Osteoblast (primary cell): ENCODE measurements around the gene ASPSCR1. TPM values are rescaled to one million over a fixed set of nuclear protein-coding genes. Genes with fewer than 3 reads are reported as not detected.

ENCODE experiments used
- DNase-seq: peaks from one replicate; pipeline ENCODE4 v3.0.0; 2011; ENCODE audit warnings: low spot score, mixed read lengths; ENCODE audit not compliant: insufficient read length; ENCODE audit errors: missing footprints
- H2AFZ ChIP-seq: 2 replicates; pipeline ENCODE4 v1.6.0; 2011; ENCODE audit warnings: mild to moderate bottlenecking, low read length
- H3K27ac ChIP-seq: 2 replicates; pipeline ENCODE4 v1.5.1; 2011; ENCODE audit warnings: mild to moderate bottlenecking, low read depth, low read length, moderate library complexity
- H3K27me3 ChIP-seq: 2 replicates; pipeline ENCODE4 v1.6.0; 2012; ENCODE audit warnings: mild to moderate bottlenecking, control low read depth, inconsistent platforms, low read length, moderate library complexity; ENCODE audit not compliant: insufficient read depth
- H3K36me3 ChIP-seq: 2 replicates; pipeline ENCODE4 v1.5.1; 2011; ENCODE audit warnings: mild to moderate bottlenecking, low read length, control low read depth, moderate library complexity; ENCODE audit not compliant: insufficient read depth
- H3K4me1 ChIP-seq: 2 replicates; pipeline ENCODE4 v1.5.1; 2011; ENCODE audit warnings: mild to moderate bottlenecking, low read length, control low read depth, moderate library complexity; ENCODE audit not compliant: insufficient read depth
- H3K4me2 ChIP-seq: 2 replicates; pipeline ENCODE4 v1.6.0; 2011; ENCODE audit warnings: mild to moderate bottlenecking, low read length; ENCODE audit not compliant: insufficient read depth
- H3K4me3 ChIP-seq: fragments of 200-600 bp; sonication (generic); 3 replicates; pipeline ENCODE4 v1.5.1; 2012; ENCODE audit warnings: mild to moderate bottlenecking, low read length, inconsistent platforms; ENCODE audit not compliant: insufficient read depth
- H3K79me2 ChIP-seq: 2 replicates; pipeline ENCODE4 v1.6.0; 2012; ENCODE audit warnings: mild to moderate bottlenecking, low read length, control low read depth, inconsistent platforms; ENCODE audit not compliant: insufficient read depth
- H3K9me3 ChIP-seq: 2 replicates; pipeline ENCODE4 v1.5.1; 2011; ENCODE audit warnings: low read depth, low read length, control low read depth
- H4K20me1 ChIP-seq: 2 replicates; pipeline ENCODE4 v1.6.0; 2012; ENCODE audit warnings: mild to moderate bottlenecking, low read length, control low read depth; ENCODE audit not compliant: insufficient read depth
- CTCF ChIP-seq: IDR thresholded peaks from 2 replicates; pipeline ENCODE4 v1.5.1; 2011; ENCODE audit warnings: mild to moderate bottlenecking, low read depth, low read length, moderate library complexity; ENCODE audit errors: extremely low read depth
- total RNA-seq: library from RNA; depleted of rRNA; stranded (reverse); fragments of >200 nt; gene quantifications from 2 replicates; pipeline ENCODE4 v1.2.3, GENCODE V29; 2012

The ASPSCR1 gene
- total RNA-seq, 1 donor: 35.8 TPM

DNA sequence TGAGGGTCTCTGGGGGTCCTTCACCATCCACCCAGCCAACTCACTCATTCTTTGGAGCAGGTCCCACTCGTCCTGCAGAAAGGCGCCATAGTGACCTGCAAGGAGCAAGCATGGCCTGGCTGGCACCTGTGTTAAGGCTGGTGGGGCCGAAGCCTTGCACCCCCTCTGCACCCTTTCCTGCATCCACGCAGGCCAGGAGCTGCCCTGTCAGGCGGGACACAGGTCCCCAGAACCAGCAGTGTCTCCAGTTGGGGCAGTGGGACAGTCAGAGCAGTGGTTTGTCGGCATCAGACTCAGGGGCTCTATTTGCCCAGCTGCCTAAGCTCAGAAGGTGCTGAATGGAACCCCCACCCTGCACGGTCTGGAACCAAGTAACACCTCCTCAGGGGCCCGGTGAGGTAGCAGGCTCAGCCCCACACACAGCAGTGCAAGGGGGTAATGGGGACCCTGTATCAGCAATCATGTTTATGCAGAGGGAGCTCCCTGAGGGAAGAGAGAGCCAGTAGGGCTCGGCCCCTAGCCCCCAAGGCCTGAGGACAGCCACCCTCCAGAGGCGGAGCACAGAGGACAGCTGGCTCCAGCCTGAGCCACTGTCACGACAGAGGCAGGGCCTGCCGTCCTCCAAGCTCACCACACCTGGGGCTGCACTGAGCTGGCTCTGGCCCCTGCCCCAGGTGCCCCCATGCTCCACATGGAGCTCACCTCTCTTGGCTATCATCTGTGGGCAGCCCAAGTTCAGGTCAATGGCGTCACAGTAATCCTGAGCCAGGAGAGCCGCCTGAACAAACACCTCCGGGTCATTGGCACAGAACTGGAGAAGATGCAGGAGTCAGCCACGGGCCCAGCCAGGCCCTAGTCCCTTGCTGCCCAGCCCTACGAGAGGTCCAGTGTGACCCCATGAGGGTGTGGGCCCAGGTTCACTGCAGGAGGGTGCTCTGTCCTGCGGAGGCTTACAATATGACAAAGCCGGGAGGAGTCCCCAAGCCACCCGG, 86.3 kb downstream of the ASPSCR1 start:
- Histone ChIP-seq H3K27me3 (no peaks in the 10 kb centered on the region), H3K4me2 (peak overlapping the region; percentile 95), H3K4me1 (peaks cover 17% of the 10 kb centered on the region), H3K79me2 (peaks cover 32% of the 10 kb centered on the region), H3K4me3 (peak overlapping the region; percentile 88), H3K36me3 (peaks cover 41% of the 10 kb centered on the region), H3K9me3 (no peaks in the 10 kb centered on the region), H2AFZ (no peak overlapping the region), H4K20me1 (peaks cover 7% of the 10 kb centered on the region), H3K27ac (no peak overlapping the region)
- DNase-seq: peak; percentile 62
- TF ChIP-seq CTCF: no peak

GRCh38 chr17:82064433-82065192, 87.2 kb downstream of the ASPSCR1 start:
- Histone ChIP-seq H3K9me3 (no peaks in the 10 kb centered on the region), H3K27me3 (no peaks in the 10 kb centered on the region), H3K79me2 (peaks cover 32% of the 10 kb centered on the region), H3K4me2 (peak overlapping the region; percentile 95), H3K4me3 (peak overlapping the region; percentile 88), H2AFZ (no peak overlapping the region), H4K20me1 (peaks cover 7% of the 10 kb centered on the region), H3K36me3 (peaks cover 32% of the 10 kb centered on the region), H3K27ac (peak overlapping the region; percentile 63), H3K4me1 (peaks cover 17% of the 10 kb centered on the region)
- TF ChIP-seq CTCF: no peak
- DNase-seq: peak; percentile 93

GRCh38 chr17:82065193-82065637, 87.8 kb downstream of the ASPSCR1 start:
- Histone ChIP-seq H4K20me1 (peaks cover 7% of the 10 kb centered on the region), H3K79me2 (peaks cover 32% of the 10 kb centered on the region), H3K36me3 (peaks cover 29% of the 10 kb centered on the region), H3K27me3 (no peaks in the 10 kb centered on the region), H2AFZ (peak overlapping the region; percentile 15), H3K4me1 (peaks cover 17% of the 10 kb centered on the region), H3K27ac (peak overlapping the region; percentile 63), H3K4me2 (peak overlapping the region; percentile 95), H3K4me3 (peak overlapping the region; percentile 88), H3K9me3 (no peaks in the 10 kb centered on the region)
- no peak for TF ChIP-seq CTCF
- DNase-seq: peak; percentile 98
